IPS DF 4.7 (cell line): ENCODE measurements around the gene RASA3.

ENCODE experiments used
- DNase-seq: peaks from one replicate; pipeline ENCODE4 v3.0.0-alpha.2; 2013; ENCODE audit warnings: low spot score; ENCODE audit errors: extremely low read depth

Gene RASA3

DNA sequence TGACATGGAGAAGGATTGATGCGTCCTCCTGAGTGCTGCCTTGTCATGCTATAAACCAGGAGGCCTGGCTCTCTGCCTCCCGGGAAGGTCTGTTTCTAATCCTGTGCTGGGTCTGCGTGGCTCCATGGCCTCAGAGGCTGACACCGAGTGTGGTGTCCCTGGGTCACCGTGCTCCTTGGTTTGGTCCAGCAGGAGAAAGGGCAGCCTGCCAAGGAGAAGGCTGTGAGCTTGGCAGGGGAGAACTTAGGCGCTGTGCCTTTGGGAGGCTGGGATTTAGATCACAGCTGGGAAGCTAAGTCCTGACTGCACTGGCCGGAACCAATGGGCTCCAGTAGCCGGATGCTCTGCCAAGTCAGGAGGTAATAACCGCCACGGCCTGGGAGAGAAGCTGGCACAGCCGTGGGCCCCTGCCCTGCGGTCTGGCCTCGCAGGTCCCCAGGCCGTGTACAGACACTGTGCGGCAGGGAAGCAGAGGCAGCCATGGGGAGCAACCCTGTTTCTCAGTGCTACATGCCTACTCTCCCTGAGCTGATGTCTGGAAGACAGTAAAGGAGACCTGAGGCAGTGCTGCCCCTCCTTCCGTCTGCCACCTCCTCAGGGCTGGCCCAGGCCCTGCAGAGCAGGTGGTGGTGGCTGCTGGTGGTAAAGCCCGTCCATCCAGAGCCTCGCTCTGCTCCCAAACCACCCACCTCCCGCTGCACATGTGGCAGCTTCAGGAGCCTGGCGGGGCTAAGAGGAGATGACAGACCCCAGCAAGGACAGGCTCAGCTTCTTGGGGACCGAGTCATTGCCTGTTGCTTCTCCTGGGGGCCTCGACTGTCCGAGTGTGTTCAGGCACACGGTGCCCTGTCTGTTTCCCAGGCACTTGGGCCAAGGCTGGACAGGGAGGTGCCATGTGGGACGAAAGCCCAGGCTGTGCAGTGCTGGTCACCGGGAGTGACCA is 203.5 kb downstream of the RASA3 start:
- DNase-seq = no peak
